ENCODE data around the gene PPP1R13L.
"Not testable (repeated sequence)": the region's sequence is repeated elsewhere in the genome, so short reads cannot be mapped to it uniquely, and the experiment has no call there.

Gene PPP1R13L

GRCh38 chr19:45429896-45430295 lies 25.0 kb upstream of the PPP1R13L start:
- not testable (repeated sequence) for DNase-seq (ENCODE audit: low read depth)

- no peak for DNase-seq (ENCODE audit: low read depth)
These were observed 23.7 kb upstream of the PPP1R13L start for GRCh38 chr19:45428384-45429231.

- DNase-seq (ENCODE audit: low read depth) = peak; percentile 87
These were observed 19.6 kb upstream of the PPP1R13L start for GRCh38 chr19:45424191-45425058.

- peak; percentile 86 for DNase-seq (ENCODE audit: low read depth)
These were observed 18.8 kb upstream of the PPP1R13L start, which contains the start of gene ERCC1 for GRCh38 chr19:45423589-45424190. ERCC1 (minus strand) TSS chr19:45423917; CDS start chr19:45423374, 543 bp downstream.

GRCh38 chr19:45423033-45423588 lies 18.2 kb upstream of the PPP1R13L start:
- DNase-seq (ENCODE audit: low read depth) = no peak

- DNase-seq (ENCODE audit: low read depth) = no peak
These were observed 17.2 kb upstream of the PPP1R13L start for GRCh38 chr19:45421947-45422498.

- DNase-seq (ENCODE audit: low read depth) = no peak
These were observed 16.0 kb upstream of the PPP1R13L start for GRCh38 chr19:45420871-45421270.

- DNase-seq (ENCODE audit: low read depth) = no peak
These were observed 15.5 kb upstream of the PPP1R13L start for GRCh38 chr19:45420356-45420755.

GRCh38 chr19:45419895-45420294 lies 15.0 kb upstream of the PPP1R13L start:
- DNase-seq (ENCODE audit: low read depth) = no peak

- no peak for DNase-seq (ENCODE audit: low read depth)
These were observed 14.5 kb upstream of the PPP1R13L start for GRCh38 chr19:45419396-45419795.

GRCh38 chr19:45418802-45419201 lies 13.9 kb upstream of the PPP1R13L start:
- no peak for DNase-seq (ENCODE audit: low read depth)

GRCh38 chr19:45417151-45417550 lies 12.3 kb upstream of the PPP1R13L start:
- DNase-seq (ENCODE audit: low read depth) = no peak

GRCh38 chr19:45414468-45414867 lies 9.6 kb upstream of the PPP1R13L start:
- no peak for DNase-seq (ENCODE audit: low read depth)

- DNase-seq (ENCODE audit: low read depth) = no peak
These were observed 8.6 kb upstream of the PPP1R13L start for GRCh38 chr19:45413497-45413896.

GRCh38 chr19:45410330-45410729 lies 5.5 kb upstream of the PPP1R13L start:
- DNase-seq (ENCODE audit: low read depth) = not testable (repeated sequence)

- DNase-seq (ENCODE audit: low read depth) = no peak
These were observed 4.7 kb upstream of the PPP1R13L start for GRCh38 chr19:45409557-45409920.

GRCh38 chr19:45408830-45409556 lies 4.1 kb upstream of the PPP1R13L start:
- no peak for DNase-seq (ENCODE audit: low read depth)

- no peak for DNase-seq (ENCODE audit: low read depth)
These were observed 3.3 kb upstream of the PPP1R13L start for GRCh38 chr19:45408121-45408520.

- not testable (repeated sequence) for DNase-seq (ENCODE audit: low read depth)
These were observed 2.7 kb upstream of the PPP1R13L start for GRCh38 chr19:45407585-45407984.

GRCh38 chr19:45407091-45407375 lies 2.2 kb upstream of the PPP1R13L start:
- no peak for DNase-seq (ENCODE audit: low read depth)

Measured in fibroblast of the conjunctiva (primary cell).